NT2/D1 (cell line): ENCODE data around the gene HOXC6.

ENCODE experiments used
- DNase-seq: peaks from one replicate; pipeline ENCODE4 v3.0.0-alpha.2; 2011; ENCODE audit warnings: low read depth, low spot score
- H3K27me3 ChIP-seq: 2 replicates; pipeline ENCODE4 v1.6.0; 2011; ENCODE audit warnings: mild to moderate bottlenecking; ENCODE audit not compliant: insufficient read length, insufficient read depth
- H3K36me3 ChIP-seq: 2 replicates; pipeline ENCODE4 v1.6.1; 2011; ENCODE audit warnings: mild to moderate bottlenecking, low read length, mixed read lengths; ENCODE audit not compliant: insufficient read depth, insufficient read length
- H3K4me1 ChIP-seq: 2 replicates; pipeline ENCODE4 v1.5.1; 2011; ENCODE audit not compliant: insufficient read depth, insufficient read length
- H3K4me3 ChIP-seq: 2 replicates; pipeline ENCODE4 v1.5.1; 2011; ENCODE audit warnings: low read depth; ENCODE audit not compliant: insufficient read length
- H3K9ac ChIP-seq: 2 replicates; pipeline ENCODE4 v1.6.0; 2011; ENCODE audit warnings: low read depth; ENCODE audit not compliant: insufficient read length
- H3K9me3 ChIP-seq: 2 replicates; pipeline ENCODE4 v1.5.1; 2011; ENCODE audit warnings: mild to moderate bottlenecking, low read length; ENCODE audit not compliant: insufficient read depth
- SUZ12 ChIP-seq: IDR thresholded peaks from 2 replicates; pipeline ENCODE4 v1.6.1; 2011; ENCODE audit not compliant: insufficient read length, insufficient read depth; ENCODE audit errors: extremely low read depth
- YY1 ChIP-seq: IDR thresholded peaks from 2 replicates; pipeline ENCODE4 v1.6.1; 2011; ENCODE audit not compliant: insufficient read length, insufficient read depth
- ZNF274 ChIP-seq: IDR thresholded peaks from 2 replicates; pipeline ENCODE4 v1.6.1; 2011; ENCODE audit warnings: mild to moderate bottlenecking, low read depth, low read length

HOXC6 gene

GRCh38 chr12:54034785-54035310 lies 6.6 kb downstream of the HOXC6 start:
- Histone ChIP-seq H3K36me3 (no peaks in the 10 kb centered on the region), H3K27me3 (peaks cover 100% of the 10 kb centered on the region), H3K9ac (peak overlapping the region; percentile 26), H3K9me3 (no peaks in the 10 kb centered on the region), H3K4me3 (no peak overlapping the region), H3K4me1 (peaks cover 12% of the 10 kb centered on the region)
- DNase-seq, result no peak
- no peak for TF ChIP-seq YY1
- TF ChIP-seq SUZ12, result peak; percentile 74

- H3K4me3 ChIP-seq, result no peak overlapping the region
- peaks cover 100% of the 10 kb centered on the region for H3K27me3 ChIP-seq
- H3K9ac ChIP-seq, result no peak overlapping the region
- peaks cover 12% of the 10 kb centered on the region for H3K4me1 ChIP-seq
- no peak for DNase-seq
- no peaks in the 10 kb centered on the region for H3K9me3 ChIP-seq
- TF ChIP-seq YY1 (no peak), SUZ12 (no peak), ZNF274 (no peak)
- H3K36me3 ChIP-seq, result no peaks in the 10 kb centered on the region
Observed at GRCh38 chr12:54035568-54036264, 7.5 kb downstream of the HOXC6 start.

- Histone ChIP-seq H3K4me1 (peaks cover 9% of the 10 kb centered on the region), H3K9ac (no peak overlapping the region), H3K36me3 (no peaks in the 10 kb centered on the region), H3K4me3 (no peak overlapping the region), H3K27me3 (peaks cover 100% of the 10 kb centered on the region), H3K9me3 (no peaks in the 10 kb centered on the region)
- DNase-seq, result no peak
- TF ChIP-seq ZNF274, result no peak
- TF ChIP-seq YY1, result no peak
- no peak for TF ChIP-seq SUZ12
Observed at GRCh38 chr12:54036620-54037359, 8.6 kb downstream of the HOXC6 start.

GRCh38 chr12:54037360-54038283 lies 9.4 kb downstream of the HOXC6 start:
- H3K36me3 ChIP-seq, result no peaks in the 10 kb centered on the region
- no peak overlapping the region for H3K4me3 ChIP-seq
- H3K4me1 ChIP-seq, result peaks cover 9% of the 10 kb centered on the region
- no peak overlapping the region for H3K9ac ChIP-seq
- H3K9me3 ChIP-seq, result no peaks in the 10 kb centered on the region
- H3K27me3 ChIP-seq, result peaks cover 100% of the 10 kb centered on the region
- TF ChIP-seq YY1 (no peak), ZNF274 (no peak), SUZ12 (no peak)
- no peak for DNase-seq

GRCh38 chr12:54038284-54038870 lies 10.1 kb downstream of the HOXC6 start:
- no peak for TF ChIP-seq SUZ12
- Histone ChIP-seq H3K9me3 (no peaks in the 10 kb centered on the region), H3K4me1 (peaks cover 6% of the 10 kb centered on the region), H3K4me3 (no peak overlapping the region), H3K36me3 (no peaks in the 10 kb centered on the region), H3K9ac (no peak overlapping the region), H3K27me3 (peaks cover 100% of the 10 kb centered on the region)
- DNase-seq, result no peak

GRCh38 chr12:54038871-54039414 lies 10.7 kb downstream of the HOXC6 start:
- no peak for DNase-seq
- TF ChIP-seq SUZ12, result peak; percentile 91
- TF ChIP-seq ZNF274, result no peak
- TF ChIP-seq YY1, result no peak
- Histone ChIP-seq H3K9me3 (no peaks in the 10 kb centered on the region), H3K4me1 (peaks cover 6% of the 10 kb centered on the region), H3K4me3 (no peak overlapping the region), H3K9ac (no peak overlapping the region), H3K36me3 (no peaks in the 10 kb centered on the region), H3K27me3 (peaks cover 100% of the 10 kb centered on the region)
